Adrenal gland (tissue), 12 donors: ENCODE data around the gene EXOC6B. TPM values are rescaled to one million over a fixed set of nuclear protein-coding genes. Genes with fewer than 3 reads are reported as not detected.
A peak's percentile ranks its signal among the peaks of the same experiment; 100 is the strongest.
"Not testable (repeated sequence)": the region's sequence is repeated elsewhere in the genome, so short reads cannot be mapped to it uniquely, and the experiment has no call there.

ENCODE experiments used
- DNase-seq, 7 donors: peaks; one replicate each; pipeline ENCODE4 v3.0.0-alpha.2; 2019 to 2020
- H3K27ac ChIP-seq, 5 donors: fragments of 200-600 bp; sonication (generic) in 4 of 5; 1 replicate in 3 of 5; 2 replicates in 2 of 5; pipeline versions ENCODE4 v1.5.1 to v1.8.0; 2016 to 2020; ENCODE audit warnings: mild to moderate bottlenecking in 1 of 5
- H3K27me3 ChIP-seq: fragments of 200-600 bp; 2 replicates; pipeline ENCODE4 v1.8.0; 2021
- H3K36me3 ChIP-seq, 2 donors: fragments of 200-600 bp; replicated peaks in 1 of 2; 1 replicate in 1 of 2; 2 replicates in 1 of 2; pipeline versions ENCODE4 v1.5.1 to v1.8.0; 2018 to 2022
- H3K4me1 ChIP-seq, 2 donors: fragments of 200-600 bp; replicated peaks in 1 of 2; 1 replicate in 1 of 2; 2 replicates in 1 of 2; pipeline versions ENCODE4 v1.5.1 to v1.8.0; 2018 to 2021
- H3K4me3 ChIP-seq, 4 donors: fragments of 200-600 bp; sonication (generic) in 3 of 4; one replicate each; pipeline ENCODE4 v1.5.1; 2016 to 2018
- H3K9me3 ChIP-seq, 3 donors: fragments of 200-600 bp; sonication (generic) in 1 of 3; replicated peaks in 1 of 3; 1 replicate in 2 of 3; 2 replicates in 1 of 3; pipeline versions ENCODE4 v1.5.1 to v1.8.0; 2016 to 2021
- POLR2A ChIP-seq, 2 donors: fragments of 450-650 bp; IDR thresholded peaks; one replicate each; pipeline ENCODE4 v1.6.1; 2017; ENCODE audit warnings: antibody characterized with exemption in 2 of 2, mild to moderate bottlenecking in 2 of 2, moderate library complexity in 1 of 2
- WGBS, 4 donors: extraction: QIAGEN DNeasy Blood & Tissue Kit in 2 of 4; methylation state at CpG; one replicate each; pipeline versions ENCODE4 v1.1.5 to v1.1.7; 2013 to 2017; 5-methylcytosine and 5-hydroxymethylcytosine counted together
- intact Hi-C, 2 donors: fragments of 100-400 bp; cut with DNase I; formaldehyde crosslinking; loops; one replicate each; pipeline versions ENCODE4 v1.14.1 to v1.15.0; 2022 to 2023
- polyA plus RNA-seq, 3 donors: library from polyadenylated mRNA; stranded (reverse); fragments of 200-250 nt in 2 of 3; fragments of 350-450 nt in 1 of 3; fragmentation: Illumina TruSeq in 1 of 3; extraction: RNeasy Lipid Tissue Mini Kit (QIAGEN cat#74804) in 1 of 3; gene quantifications; one replicate each; pipeline ENCODE4 v1.2.3, GENCODE V29; 2013 to 2014
- total RNA-seq, 9 donors: library from RNA; depleted of rRNA in 4 of 9; stranded (reverse); fragments of >200 nt in 4 of 9; fragments of 120-200 nt in 1 of 9; fragmentation: NEBNext Ultra II Directional in 1 of 9; extraction: Animal tissue kit (Norgen Biotek cat#: 25700) in 1 of 9; gene quantifications; one replicate each; pipeline versions ENCODE4 v1.1.0 to v1.2.4, GENCODE V29; 2013 to 2023
- TF ChIP-seq, protein P1 (sequence below), 6 experiments: fragments of 450-650 bp in 4 of 6; fragments of 200-600 bp in 2 of 6; sonication (generic) in 1 of 6; IDR thresholded peaks; 1 replicate in 5 of 6; 2 replicates in 1 of 6; pipeline versions ENCODE4 v1.5.1 to v1.8.0; 2016 to 2021; ENCODE audit warnings: antibody characterized with exemption in 6 of 6, mild to moderate bottlenecking in 2 of 6, moderate library complexity in 1 of 6
- donor health status: healthy with polysubstance abuse.
- donor health status: Bipolar disorder and iron deficiency.
- donor health status: DM: yes; HTN: yes; CAD: no.
- donor health status: DM: no; HTN: no; CAD: no.
- donor health status: DM: no; HTN: no; CAD: no.
- donor health status: DM: yes; HTN: yes; CAD: no.

Gene EXOC6B
- total and polyA plus RNA-seq, 12 donors = 6.0 to 92.6 (median 50.6) TPM

- peaks cover 14 to 36% of the 10 kb centered on the region in 2 donors for H3K4me1 ChIP-seq
- peak overlapping the region in 4 of 5 donors; percentile 6 to 59 (median 32) for H3K27ac ChIP-seq
- TF ChIP-seq, protein P1, sequence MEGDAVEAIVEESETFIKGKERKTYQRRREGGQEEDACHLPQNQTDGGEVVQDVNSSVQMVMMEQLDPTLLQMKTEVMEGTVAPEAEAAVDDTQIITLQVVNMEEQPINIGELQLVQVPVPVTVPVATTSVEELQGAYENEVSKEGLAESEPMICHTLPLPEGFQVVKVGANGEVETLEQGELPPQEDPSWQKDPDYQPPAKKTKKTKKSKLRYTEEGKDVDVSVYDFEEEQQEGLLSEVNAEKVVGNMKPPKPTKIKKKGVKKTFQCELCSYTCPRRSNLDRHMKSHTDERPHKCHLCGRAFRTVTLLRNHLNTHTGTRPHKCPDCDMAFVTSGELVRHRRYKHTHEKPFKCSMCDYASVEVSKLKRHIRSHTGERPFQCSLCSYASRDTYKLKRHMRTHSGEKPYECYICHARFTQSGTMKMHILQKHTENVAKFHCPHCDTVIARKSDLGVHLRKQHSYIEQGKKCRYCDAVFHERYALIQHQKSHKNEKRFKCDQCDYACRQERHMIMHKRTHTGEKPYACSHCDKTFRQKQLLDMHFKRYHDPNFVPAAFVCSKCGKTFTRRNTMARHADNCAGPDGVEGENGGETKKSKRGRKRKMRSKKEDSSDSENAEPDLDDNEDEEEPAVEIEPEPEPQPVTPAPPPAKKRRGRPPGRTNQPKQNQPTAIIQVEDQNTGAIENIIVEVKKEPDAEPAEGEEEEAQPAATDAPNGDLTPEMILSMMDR (IDR thresholded peaks at IDR 0.05) = no peak
- TF ChIP-seq POLR2A (IDR thresholded peaks at IDR 0.05) = no peak
- intact Hi-C loops = no loop called here
- H3K4me3 ChIP-seq = no peak overlapping the region
- DNase-seq = peak in 3 of 7 donors; percentile 11 to 22 (median 16)
- no peaks in the 10 kb centered on the region for H3K27me3 ChIP-seq
- no peaks in the 10 kb centered on the region for H3K9me3 ChIP-seq
- 22 to 28% (median 25%) methylated on average over 4 of the region's 4 CpGs for WGBS, 4 donors
- no peaks in the 10 kb centered on the region for H3K36me3 ChIP-seq
Observed at GRCh38 chr2:72562451-72563153, 263.2 kb downstream of the EXOC6B start.

DNA sequence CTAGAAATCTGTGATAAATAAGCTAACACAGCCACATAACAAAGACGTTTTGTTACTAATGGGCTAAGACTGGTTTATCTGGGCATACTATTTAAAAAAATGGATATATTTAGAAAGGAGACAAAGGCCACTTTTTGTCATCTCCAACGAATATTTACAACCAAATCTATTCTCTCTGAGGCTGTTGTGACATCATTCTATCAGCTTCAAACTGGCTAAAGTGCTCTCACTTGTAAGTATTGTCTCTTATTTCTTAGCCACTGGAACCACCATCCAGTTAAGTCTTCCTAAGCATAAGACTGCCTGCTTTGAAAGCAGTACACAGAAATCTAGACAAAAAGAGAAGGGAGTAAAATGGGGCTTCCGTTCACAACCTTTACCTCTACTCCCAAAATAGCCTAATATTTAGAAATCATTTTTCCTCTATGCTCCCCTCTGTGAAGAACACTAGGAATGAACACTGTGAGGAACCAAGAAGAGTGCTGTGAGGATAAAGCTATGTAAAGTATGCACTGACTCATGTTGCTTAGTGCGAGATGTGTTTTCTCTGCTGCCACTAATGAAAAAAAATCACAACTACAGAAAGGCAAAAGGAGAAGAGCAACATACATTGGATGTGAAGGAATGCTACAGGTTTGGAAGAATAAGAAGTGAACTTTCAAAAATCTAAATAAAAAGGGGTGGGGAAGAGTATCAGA is 264.1 kb downstream of the EXOC6B start:
- H3K9me3 ChIP-seq = no peaks in the 10 kb centered on the region
- intact Hi-C loops = no loop called here
- TF ChIP-seq, protein P1 (IDR thresholded peaks at IDR 0.05) = no peak
- no peak for TF ChIP-seq POLR2A (IDR thresholded peaks at IDR 0.05)
- DNase-seq = no peak
- WGBS, 4 donors = 36 to 49% (median 47%) methylated on average over 4 of the region's 4 CpGs
- H3K4me3 ChIP-seq = no peak overlapping the region
- H3K4me1 ChIP-seq = peaks cover 14 to 36% of the 10 kb centered on the region in 2 donors
- H3K27ac ChIP-seq = peak overlapping the region in 4 of 5 donors; percentile 6 to 59 (median 32)
- H3K36me3 ChIP-seq = no peaks in the 10 kb centered on the region
- H3K27me3 ChIP-seq = no peaks in the 10 kb centered on the region

GRCh38 chr2:72555943-72556342 is 269.9 kb downstream of the EXOC6B start:
- Histone ChIP-seq H3K27me3 (no peaks in the 10 kb centered on the region), H3K9me3 (no peaks in the 10 kb centered on the region), H3K4me1 (peaks cover under 1 to 13% of the 10 kb centered on the region in 2 donors), H3K4me3 (no peak overlapping the region), H3K27ac (no peak overlapping the region), H3K36me3 (no peaks in the 10 kb centered on the region)
- intact Hi-C loops = no loop called here
- TF ChIP-seq POLR2A (IDR thresholded peaks at IDR 0.05) = no peak
- TF ChIP-seq, protein P1 (IDR thresholded peaks at IDR 0.05) = no peak
- no peak for DNase-seq
- WGBS, 4 donors = 91 to 100% (median 96%) methylated on average over 1 of the region's 1 CpG

DNA sequence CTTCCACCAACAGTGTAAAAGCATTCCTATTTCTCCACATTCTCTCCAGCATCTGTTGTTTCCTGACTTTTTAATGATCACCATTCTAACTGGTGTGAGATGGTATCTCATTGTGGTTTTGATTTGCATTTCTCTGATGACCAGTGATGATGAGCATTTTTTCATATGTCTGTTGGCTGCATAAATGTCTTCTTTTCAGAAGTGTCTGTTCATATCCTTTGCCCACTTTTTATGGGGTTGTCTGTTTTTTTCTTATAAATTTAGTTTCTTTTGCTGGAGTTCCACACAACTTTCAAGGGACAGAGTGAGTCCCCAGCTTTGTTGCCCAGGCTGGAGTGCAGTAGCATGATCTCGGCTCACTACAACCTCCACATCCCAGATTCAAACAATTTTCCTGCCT is 270.5 kb downstream of the EXOC6B start:
- H3K27me3 ChIP-seq, H3K4me3 ChIP-seq, intact Hi-C loops, H3K27ac ChIP-seq, DNase-seq, H3K36me3 ChIP-seq, H3K9me3 ChIP-seq, H3K4me1 ChIP-seq: not testable (repeated sequence)
- WGBS, 4 donors = 97 to 100% (median 100%) methylated on average over 1 of the region's 1 CpG

- DNase-seq, H3K9me3 ChIP-seq, intact Hi-C loops, H3K4me1 ChIP-seq, H3K36me3 ChIP-seq, H3K27me3 ChIP-seq, H3K4me3 ChIP-seq, H3K27ac ChIP-seq: not testable (repeated sequence)
- 86 to 100% (median 98%) methylated on average over 1 of the region's 1 CpG for WGBS, 4 donors
Observed at GRCh38 chr2:72554910-72555309, 270.9 kb downstream of the EXOC6B start.
